ENCODE measurements around the gene CHRDL2.
A peak's percentile ranks its signal among the peaks of the same experiment; 100 is the strongest.
"Not testable (repeated sequence)": the region's sequence is repeated elsewhere in the genome, so short reads cannot be mapped to it uniquely, and the experiment has no call there.

Gene CHRDL2

DNA sequence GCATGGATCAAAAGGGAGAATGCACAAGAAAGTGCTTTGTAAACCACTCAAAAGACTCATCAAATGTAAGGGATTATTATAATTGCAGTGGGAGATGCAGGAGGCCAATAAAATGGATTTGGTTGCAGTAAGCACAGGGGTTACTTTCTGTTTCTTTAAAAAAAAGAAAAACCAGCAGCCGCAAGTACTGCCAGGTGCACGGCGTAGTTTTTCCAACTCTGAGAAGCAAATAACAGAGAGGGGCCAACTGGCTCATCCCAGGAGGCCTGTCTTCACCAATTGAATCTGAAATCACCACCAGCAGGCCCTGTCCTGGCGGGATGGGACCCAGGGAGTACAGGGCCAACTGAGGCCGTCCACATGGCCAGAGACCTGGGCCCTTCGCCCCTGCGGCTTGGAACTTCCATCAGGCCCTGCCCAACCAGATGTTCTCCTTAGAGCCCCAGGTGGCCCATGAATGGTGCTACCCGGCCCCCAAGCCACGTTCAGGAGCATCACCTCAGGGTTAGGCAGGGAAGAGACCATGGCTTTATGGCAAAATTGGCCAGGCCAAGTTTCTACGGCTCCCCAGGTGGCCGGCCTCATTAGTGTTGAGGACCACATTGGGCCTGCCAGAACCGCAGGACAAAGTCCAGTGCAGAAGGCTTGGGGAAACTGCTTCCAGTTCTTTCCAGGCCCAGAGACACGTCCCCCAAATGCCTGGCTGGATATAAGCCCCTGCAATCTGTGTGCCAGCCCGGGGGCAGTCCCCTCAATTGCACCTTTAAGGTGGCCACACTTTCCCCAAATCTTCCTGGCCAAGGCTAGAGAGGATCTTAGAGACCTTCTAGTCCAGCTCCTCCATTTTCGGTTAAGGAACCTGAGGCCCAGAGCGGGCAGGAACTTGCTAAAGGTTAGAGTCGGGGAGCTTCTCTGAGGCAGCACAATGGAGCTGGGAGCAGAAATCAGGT is 61.7 kb downstream of the CHRDL2 start:
- no peak for DNase-seq

DNA sequence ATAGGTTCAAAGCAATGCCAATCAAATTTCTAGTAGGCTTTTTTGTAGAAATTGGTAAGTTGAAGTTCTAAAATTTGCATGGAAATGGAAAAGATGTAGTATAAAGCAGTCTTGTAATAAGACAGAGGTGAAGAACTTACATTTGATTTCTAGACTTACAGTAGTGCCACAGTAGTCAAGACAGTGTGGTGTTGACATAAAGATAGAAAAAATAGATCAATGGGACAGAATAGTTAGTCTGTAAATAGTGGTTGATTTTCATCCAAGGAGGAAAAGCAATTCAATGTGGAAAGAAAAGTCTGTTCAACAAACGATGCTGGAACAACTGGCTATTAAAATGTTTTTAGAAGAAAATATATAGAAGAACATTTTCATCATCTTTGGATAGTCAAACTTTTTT is 67.9 kb downstream of the CHRDL2 start:
- no peak for DNase-seq

DNA sequence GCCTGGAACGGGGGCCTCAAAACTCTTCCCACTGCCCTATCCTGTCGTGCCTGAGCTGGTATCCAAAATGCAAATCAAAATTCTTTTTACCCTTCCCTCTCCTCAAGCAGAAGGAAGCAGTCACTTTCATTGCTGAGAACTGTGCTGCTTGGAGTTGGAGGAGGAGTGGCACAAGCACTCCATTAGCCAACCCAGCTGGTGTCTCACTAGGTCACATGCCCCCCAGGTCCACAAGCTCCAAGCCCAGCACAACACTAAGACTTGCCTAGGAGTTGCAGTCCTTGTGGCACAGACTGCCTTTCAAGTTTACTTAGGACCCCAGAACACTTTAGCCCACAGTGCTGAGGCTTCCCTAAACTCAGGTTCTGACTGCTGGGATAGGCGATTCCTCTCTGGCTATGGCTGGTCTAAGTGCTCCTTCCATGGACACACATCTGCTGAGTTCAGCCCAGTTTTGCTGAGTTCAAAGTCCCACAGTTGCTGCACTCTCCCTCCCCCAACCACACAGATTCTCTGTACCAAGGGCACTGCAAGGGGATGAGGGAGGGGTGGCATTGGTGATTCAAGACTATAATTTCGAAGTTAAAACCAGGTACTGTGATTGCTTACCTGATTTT is 68.6 kb downstream of the CHRDL2 start:
- DNase-seq = no peak

DNA sequence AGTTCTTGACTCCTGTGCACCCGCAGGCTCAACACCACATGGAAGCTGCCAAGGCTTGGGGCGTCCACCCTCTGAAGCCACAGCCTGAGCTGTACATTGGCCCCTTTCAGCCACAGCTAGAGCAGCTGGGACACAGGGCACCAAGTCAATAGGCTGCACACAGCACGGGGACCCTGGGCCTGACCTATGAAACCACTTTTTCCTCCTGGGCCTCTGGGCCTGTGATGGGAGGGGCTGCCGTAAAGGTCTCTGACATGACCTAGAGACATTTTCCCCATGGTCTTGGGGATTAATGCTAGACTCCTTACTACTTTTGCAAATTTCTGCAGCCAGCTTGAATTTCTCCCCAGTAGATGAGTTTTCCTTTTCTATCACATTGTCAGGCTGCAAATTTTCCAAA is 72.1 kb downstream of the CHRDL2 start:
- not testable (repeated sequence) for DNase-seq

DNA sequence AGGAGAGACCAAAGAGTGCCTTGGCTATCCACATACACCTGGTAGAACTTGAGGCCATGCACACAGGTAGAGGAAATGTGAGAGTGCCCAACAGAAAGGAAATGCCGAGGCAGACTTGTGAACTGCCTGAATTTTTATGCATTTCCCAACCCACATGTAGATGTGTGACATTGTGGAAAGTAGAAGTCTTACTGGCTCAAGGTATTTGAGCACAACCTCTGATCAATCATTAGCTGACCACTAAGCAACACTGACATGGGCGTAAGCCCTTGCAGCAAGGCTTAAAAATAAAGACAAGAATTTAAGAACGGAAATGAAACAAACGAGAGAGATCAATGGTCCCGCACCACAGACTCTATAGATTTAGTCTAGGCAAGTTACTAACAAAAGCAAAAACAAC is 76.2 kb downstream of the CHRDL2 start:
- DNase-seq = no peak

DNA sequence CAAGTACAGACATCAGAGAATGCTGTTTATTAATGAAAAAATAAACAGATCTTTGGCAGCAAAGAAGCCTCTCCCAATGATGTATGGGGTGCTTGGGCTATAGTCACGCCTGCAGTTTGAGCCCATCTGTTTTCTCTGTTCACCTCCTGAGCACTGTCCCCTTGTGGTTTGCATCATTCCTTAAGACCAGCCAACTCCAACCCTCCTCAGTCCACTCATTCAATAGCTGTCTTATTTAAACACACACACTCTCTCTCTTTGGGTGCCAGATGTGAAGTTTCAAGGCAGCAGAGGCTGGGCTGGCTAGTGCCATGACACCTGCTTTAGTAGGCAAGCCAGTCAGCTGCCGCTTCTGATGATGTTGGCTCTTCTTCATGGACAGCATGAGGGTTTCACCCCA is 80.7 kb downstream of the CHRDL2 start:
- DNase-seq = peak; percentile 96 to 97

DNA sequence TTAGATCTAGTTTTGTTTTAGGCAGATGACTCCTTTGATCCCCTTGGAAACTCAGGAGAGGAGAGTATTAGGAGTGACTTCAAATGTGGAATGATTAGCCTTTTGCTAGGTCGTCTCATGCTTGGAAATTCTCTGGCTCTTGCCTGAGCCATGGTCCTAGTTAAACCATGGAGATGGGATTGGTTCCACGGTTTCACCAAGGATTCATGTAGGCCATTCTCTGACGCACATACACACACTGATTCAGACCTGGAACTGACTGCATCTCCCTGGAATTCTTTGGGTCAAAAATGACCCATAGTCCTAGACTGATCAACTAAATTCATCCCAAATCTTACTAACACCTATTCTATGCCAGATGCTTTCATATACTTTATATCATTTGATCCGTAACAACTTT is 82.3 kb downstream of the CHRDL2 start:
- DNase-seq = no peak

DNA sequence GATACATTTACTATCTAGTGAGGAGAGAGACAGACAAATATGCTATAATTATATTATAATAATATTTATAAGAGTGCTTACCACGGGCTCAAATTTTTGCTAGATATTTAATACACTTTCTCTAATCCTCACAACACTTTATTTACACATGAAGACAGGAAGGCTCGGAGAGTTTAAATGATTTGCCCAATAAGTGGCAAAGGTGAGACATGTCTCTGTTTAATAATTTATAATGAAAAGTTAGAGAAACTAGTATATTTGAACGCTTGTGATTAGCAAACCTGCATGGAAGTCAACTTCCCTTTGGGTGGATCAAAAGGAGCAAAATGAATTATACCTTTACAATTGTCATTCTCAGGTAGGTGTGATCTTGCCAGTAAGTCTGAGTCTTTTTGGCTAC is 83.4 kb downstream of the CHRDL2 start:
- no peak for DNase-seq

DNA sequence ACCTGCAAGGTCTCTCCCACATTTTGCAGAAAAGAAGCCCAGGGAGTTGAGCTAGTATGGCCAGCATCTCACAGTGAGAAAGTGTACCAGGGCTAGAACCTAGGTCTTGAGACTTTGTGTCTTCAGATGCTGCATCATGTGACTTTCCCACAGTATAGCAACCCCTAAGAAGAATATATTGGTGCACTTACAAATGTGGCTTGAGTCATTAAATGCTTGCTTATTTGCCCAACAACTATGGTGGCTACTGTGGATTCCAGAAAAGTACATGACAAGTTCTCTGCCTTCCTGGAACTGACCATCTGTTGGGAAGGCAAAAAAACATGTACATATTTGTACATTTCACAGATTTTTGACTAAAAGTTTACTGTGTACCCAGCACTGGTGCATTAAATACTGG is 83.8 kb downstream of the CHRDL2 start:
- DNase-seq = no peak

DNA sequence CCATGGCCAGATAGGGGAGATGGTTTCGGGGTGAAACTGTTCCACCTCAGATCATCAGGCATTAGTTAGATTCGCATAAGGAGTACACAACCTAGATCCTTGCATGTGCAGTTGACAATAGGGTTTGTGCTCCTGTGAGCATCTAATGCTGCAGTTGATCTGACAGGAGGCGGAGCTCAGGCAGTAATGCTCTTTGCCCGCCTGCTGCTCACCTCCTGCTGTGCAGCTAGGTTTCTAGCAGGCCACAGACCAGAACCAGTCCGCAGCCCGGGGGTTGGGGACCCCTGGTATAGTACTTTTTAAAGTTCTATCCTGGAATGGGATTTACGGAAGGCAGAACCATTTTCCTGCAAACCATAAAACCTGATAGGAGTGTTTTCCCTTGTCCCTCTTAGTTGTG is 84.3 kb downstream of the CHRDL2 start:
- DNase-seq = no peak
